GM18511 (cell line): Measurements from ENCODE around the gene HFE.
"Not testable (repeated sequence)": the region's sequence is repeated elsewhere in the genome, so short reads cannot be mapped to it uniquely, and the experiment has no call there.

Experiments
- ATAC-seq: cut with Tn5 transposase; IDR thresholded peaks from one replicate; pipeline ENCODE4 v1.9.1; 2021; ENCODE audit warnings: mild to moderate bottlenecking, moderate library complexity; ENCODE audit not compliant: unreplicated experiment

HFE gene

GRCh38 chr6:26058477-26059033 lies 28.7 kb upstream of the HFE start:
- ATAC-seq, result not testable (repeated sequence)

GRCh38 chr6:26059941-26060340 lies 27.3 kb upstream of the HFE start:
- ATAC-seq, result no peak

DNA sequence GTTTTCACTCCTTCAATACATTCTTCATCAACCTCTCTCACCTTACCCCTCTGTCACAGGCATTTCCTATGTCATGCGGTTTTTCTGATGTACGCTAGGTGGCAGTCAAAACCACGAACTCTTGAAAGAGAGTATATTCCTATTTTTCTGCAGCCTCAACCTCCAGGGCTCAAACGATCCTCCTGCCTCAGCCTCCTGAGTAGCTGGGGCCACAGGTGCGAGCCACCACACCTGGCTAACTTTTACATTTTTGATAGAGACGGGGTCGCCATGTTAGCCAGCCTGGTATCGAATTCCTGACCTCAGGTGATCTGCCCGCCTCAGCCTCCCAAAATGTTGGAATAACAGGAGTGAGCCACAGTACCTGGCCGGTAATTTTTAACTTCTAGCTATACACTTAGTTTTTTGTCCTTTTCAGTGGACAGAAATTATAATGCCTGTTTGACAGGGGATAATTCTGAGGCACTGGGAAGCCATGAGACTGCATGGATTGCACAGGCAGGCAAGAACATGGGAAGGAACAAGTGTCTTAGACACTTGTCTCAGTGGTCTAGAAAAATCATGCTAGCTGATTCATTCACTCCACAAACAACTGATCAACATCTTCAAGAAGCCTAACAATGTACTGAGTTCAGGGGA lies 22.5 kb upstream of the HFE start:
- ATAC-seq, result no peak

DNA sequence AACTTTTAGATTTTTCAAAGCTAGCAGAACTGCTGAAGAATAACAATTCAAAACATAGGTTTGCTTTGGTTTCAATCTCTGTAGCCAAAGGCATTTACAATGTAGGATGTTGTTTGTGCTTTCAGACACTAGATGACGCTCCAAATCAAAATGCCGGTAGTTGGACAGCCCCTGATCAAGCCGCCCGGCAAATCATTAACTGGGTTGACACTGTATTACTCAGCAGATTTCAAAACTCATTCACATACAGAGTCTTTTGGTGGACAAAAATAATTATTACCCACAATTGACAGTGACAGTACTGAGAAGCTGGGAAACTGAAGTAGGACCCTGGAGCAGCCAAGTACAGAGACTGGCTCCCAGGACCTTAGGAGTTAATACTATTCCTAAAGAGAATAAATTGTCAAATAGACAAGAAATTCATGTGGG lies 21.3 kb upstream of the HFE start:
- ATAC-seq, result peak; percentile 95

DNA sequence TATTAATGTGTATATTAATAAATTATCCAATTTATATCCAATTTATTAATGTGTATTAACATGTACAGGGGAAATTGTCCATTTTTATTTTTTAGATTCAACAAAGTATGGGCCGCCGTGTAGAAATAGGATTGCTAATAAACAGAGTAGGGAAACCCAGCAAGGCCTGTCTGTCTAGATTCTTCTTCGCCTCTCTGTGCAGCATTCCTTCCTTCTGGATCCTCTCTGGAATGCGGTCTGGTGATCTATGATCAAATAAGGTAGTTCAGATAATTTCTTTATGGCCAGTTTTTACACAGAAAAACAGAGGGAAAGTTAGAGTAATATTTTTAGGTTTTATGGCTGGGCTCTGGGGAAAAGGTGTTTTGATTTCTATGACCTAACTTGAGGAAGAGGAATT lies 19.9 kb upstream of the HFE start:
- no peak for ATAC-seq

- no peak for ATAC-seq
Observed at GRCh38 chr6:26068036-26068435, 19.2 kb upstream of the HFE start.

GRCh38 chr6:26071135-26071534 lies 16.1 kb upstream of the HFE start:
- ATAC-seq, result no peak

GRCh38 chr6:26075063-26075717 lies 12.0 kb upstream of the HFE start:
- no peak for ATAC-seq

GRCh38 chr6:26078066-26078465 lies 9.2 kb upstream of the HFE start:
- not testable (repeated sequence) for ATAC-seq

DNA sequence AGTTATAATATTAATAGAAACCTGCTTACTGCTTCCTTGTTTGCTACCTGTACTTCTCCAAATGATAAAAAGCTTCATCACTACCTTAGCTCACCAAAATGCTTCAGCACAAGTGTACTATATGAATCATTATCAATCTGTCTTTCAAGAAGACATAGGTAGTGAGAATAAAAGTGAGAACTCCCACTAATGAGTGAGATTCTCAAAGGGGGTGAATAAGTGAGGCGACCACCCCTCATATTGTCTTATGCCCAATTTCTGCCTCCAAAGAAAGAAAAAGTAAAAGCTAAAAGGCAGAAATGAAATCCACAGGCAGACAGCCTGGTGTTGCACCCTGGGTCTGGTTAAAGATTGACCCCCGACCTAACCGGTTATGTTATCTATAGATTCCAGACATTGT lies 6.1 kb upstream of the HFE start:
- ATAC-seq, result not testable (repeated sequence)

DNA sequence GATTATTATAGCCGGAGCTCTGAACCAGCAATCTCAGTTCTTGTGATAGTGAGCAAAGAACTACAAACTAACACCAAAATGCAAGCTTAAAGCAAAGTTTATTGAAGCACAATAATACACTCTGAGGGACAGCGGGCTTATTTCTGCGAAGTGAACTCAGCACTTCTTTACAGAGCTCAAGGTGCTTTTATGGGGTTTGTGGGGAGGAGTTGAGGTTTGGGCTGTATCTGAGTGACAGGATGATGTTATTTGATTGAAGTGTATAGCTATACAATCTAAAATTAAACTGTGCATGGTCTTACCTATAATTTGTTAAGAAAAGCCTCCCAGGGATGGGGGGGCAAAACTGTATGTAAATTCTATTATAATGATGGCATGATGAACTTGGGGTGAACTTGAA lies 1.0 kb upstream of the HFE start:
- ATAC-seq, result no peak

- no peak for ATAC-seq
Observed at GRCh38 chr6:26088344-26088743, 1.1 kb downstream of the HFE start.

- no peak for ATAC-seq
Observed at GRCh38 chr6:26089272-26089671, 2.0 kb downstream of the HFE start.

DNA sequence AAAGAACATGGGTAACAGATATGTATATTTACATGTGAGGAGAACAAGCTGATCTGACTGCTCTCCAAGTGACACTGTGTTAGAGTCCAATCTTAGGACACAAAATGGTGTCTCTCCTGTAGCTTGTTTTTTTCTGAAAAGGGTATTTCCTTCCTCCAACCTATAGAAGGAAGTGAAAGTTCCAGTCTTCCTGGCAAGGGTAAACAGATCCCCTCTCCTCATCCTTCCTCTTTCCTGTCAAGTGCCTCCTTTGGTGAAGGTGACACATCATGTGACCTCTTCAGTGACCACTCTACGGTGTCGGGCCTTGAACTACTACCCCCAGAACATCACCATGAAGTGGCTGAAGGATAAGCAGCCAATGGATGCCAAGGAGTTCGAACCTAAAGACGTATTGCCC lies 5.2 kb downstream of the HFE start:
- ATAC-seq, result no peak

GRCh38 chr6:26094036-26094435 lies 6.8 kb downstream of the HFE start:
- no peak for ATAC-seq

DNA sequence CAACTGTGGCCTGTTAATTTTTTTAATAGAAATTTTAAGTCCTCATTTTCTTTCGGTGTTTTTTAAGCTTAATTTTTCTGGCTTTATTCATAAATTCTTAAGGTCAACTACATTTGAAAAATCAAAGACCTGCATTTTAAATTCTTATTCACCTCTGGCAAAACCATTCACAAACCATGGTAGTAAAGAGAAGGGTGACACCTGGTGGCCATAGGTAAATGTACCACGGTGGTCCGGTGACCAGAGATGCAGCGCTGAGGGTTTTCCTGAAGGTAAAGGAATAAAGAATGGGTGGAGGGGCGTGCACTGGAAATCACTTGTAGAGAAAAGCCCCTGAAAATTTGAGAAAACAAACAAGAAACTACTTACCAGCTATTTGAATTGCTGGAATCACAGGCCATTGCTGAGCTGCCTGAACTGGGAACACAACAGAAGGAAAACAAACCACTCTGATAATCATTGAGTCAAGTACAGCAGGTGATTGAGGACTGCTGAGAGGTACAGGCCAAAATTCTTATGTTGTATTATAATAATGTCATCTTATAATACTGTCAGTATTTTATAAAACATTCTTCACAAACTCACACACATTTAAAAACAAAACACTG lies 10.1 kb downstream of the HFE start:
- no peak for ATAC-seq

- peak; percentile 81 for ATAC-seq
Observed at GRCh38 chr6:26103141-26103769, 16.0 kb downstream of the HFE start.

GRCh38 chr6:26103770-26104456 lies 16.7 kb downstream of the HFE start:
- peak; percentile 91 for ATAC-seq

DNA sequence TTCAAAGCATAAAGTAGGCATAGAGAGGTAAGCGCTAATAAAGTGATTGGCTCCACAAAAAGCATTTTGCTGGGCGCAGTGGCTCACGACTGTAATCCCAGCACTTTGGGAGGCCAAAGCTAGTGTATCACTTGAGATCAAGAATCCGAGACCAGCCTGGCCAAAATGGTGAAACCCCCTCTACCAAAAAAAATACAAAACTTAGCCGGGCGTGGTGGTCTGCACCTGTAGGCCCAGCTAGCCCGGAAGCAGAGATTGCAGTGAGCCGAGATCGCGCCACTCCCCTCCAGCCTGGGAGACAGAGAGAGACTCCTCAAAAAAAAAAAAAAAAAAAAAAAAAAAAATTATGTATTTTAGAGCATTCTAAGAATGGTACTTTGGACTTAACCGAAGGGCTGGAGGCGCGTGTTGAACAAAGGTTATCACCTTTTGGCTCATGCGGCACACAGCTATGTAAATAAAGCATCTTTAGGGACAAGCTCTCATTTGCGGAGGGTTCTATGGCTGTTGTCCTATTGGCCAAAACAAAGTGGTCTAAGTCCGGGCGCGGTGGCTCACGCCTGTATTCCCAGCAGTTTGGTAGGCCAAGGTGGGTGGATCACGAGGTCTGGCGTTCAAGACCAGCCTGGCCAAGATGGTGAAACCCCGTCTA lies 17.4 kb downstream of the HFE start:
- ATAC-seq, result peak; percentile 16

DNA sequence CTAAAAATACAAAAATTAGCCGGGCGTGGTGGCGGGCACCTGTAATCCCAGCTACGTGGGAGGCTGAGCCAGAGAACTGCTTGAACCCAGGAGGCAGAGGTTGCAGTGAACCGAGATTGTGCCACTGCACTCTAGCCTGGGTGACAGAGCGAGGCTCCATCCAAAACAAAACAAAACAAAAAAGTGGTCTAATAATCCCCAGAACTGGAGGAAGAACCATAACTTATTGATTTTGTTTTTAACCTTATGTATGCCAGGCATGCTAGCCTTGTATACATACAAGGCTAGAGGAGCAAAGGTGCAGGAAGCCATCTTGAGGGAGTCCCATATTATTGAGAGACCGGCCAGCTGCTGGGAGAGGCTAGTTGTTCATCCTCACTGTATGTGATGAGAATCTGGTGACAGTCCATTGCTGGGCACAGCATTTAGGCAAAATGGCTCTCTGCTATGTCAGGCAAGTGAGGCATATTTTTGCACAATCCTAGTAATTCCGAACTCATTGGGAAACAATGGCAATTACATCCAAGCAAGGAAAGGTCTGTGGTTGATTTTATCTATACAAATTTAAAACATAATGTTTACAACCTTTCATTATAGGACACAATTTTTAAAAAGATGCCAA lies 18.0 kb downstream of the HFE start:
- ATAC-seq, result no peak
